Activated T-helper 2 cell treated with anti-CD3 and anti-CD28 coated beads, Interferon-gamma antibody, Interleukin-2, Interleukin-4, amounts not matched to agents 10 μg/mL and 5 μg/mL and 100 μg/mL, durations not matched to agents 14 hours and 24 hours and 36 hours (primary cell): Measurements from ENCODE around the gene RFX4. TPM values are rescaled to one million over a fixed set of nuclear protein-coding genes. Genes with fewer than 3 reads are reported as not detected.
"Not testable (repeated sequence)": the region's sequence is repeated elsewhere in the genome, so short reads cannot be mapped to it uniquely, and the experiment has no call there.

Source experiments
- DNase-seq: peaks from one replicate; pipeline ENCODE4 v3.0.0; 2021; ENCODE audit warnings: low spot score
- H3K27ac Mint-ChIP-seq: one replicate; pipeline ENCODE4 v1.8.0; 2021; ENCODE audit warnings: mixed read lengths
- H3K27me3 Mint-ChIP-seq: one replicate; pipeline ENCODE4 v1.8.0; 2021; ENCODE audit warnings: low read depth, mixed read lengths
- H3K36me3 Mint-ChIP-seq: one replicate; pipeline ENCODE4 v1.8.0; 2021; ENCODE audit warnings: low read depth, mixed read lengths
- H3K4me1 Mint-ChIP-seq: one replicate; pipeline ENCODE4 v1.8.0; 2021; ENCODE audit warnings: low read depth, mixed read lengths
- H3K4me3 Mint-ChIP-seq: one replicate; pipeline ENCODE4 v1.8.0; 2021; ENCODE audit warnings: low read depth, mild to moderate bottlenecking, moderate library complexity, mixed read lengths
- H3K9me3 Mint-ChIP-seq: one replicate; pipeline ENCODE4 v1.8.0; 2021; ENCODE audit warnings: mixed read lengths
- intact Hi-C: fragments of 100-400 bp; cut with micrococcal nuclease; formaldehyde crosslinking; loops from one replicate; pipeline ENCODE4 v1.15.1; 2023
- total RNA-seq: library from RNA; stranded (reverse); gene quantifications from 2 replicates; pipeline ENCODE4 v1.2.3, GENCODE V29; 2022

RFX4 gene
- total RNA-seq, 1 donor from 2014 or later: not detected

GRCh38 chr12:106715582-106715981, 132.8 kb downstream of the RFX4 start:
- no peak overlapping the region for H3K27ac Mint-ChIP-seq
- intact Hi-C loops: no loop called here
- no peak for DNase-seq
- no peaks in the 10 kb centered on the region for H3K9me3 Mint-ChIP-seq
- H3K4me3 Mint-ChIP-seq: no peak overlapping the region
- no peaks in the 10 kb centered on the region for H3K36me3 Mint-ChIP-seq
- no peaks in the 10 kb centered on the region for H3K4me1 Mint-ChIP-seq
- H3K27me3 Mint-ChIP-seq: peaks cover 14% of the 10 kb centered on the region

DNA sequence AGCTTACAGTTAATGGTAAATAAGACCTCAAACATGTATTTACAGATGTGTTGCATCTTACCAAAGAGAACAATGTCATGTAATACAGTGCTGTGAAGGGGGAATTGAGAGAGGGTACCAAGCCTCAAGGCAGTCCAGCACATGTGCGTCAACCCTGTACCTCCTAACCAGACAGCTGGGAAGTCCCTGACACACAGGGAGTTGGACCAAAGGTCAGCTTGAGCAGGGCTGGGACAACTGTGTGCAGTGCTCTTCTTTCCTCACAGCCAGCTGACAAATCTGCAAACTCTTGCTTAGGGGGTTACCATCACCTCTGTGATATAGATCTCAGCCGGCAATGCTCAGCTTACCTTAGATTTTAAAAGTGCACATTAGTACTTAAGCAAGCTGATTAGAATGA, 134.9 kb downstream of the RFX4 start:
- Mint-ChIP-seq H3K27me3 (peaks cover 9% of the 10 kb centered on the region), H3K4me3 (no peak overlapping the region), H3K4me1 (no peaks in the 10 kb centered on the region), H3K36me3 (no peaks in the 10 kb centered on the region), H3K9me3 (no peaks in the 10 kb centered on the region), H3K27ac (no peak overlapping the region)
- intact Hi-C loops: no loop called here
- DNase-seq: no peak

DNA sequence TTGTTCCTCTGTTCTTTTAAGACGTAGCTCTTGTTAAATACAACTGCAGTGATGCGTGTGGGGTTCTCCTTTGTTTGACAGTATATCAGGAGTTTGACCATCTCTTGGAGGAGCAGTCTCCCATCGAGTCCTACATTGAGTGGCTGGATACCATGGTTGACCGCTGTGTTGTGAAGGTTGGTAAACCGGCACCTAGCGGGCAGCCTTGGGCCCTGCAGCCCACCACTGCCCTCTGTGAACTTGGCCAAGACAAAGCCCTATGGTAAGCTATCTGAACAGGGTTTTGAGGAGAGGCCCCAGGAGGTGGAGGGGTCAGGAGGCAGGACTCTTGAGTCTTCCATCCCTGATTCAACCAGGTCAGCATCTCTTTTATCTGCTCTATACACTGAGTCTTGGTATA, 137.1 kb downstream of the RFX4 start:
- Mint-ChIP-seq H3K27me3 (peaks cover 9% of the 10 kb centered on the region), H3K4me1 (no peaks in the 10 kb centered on the region), H3K4me3 (no peak overlapping the region), H3K27ac (no peak overlapping the region), H3K9me3 (no peaks in the 10 kb centered on the region), H3K36me3 (no peaks in the 10 kb centered on the region)
- intact Hi-C loops: no loop called here
- DNase-seq: no peak

GRCh38 chr12:106720696-106721095, 137.9 kb downstream of the RFX4 start:
- no peaks in the 10 kb centered on the region for H3K9me3 Mint-ChIP-seq
- intact Hi-C loops: no loop called here
- H3K4me1 Mint-ChIP-seq: no peaks in the 10 kb centered on the region
- no peak for DNase-seq
- no peaks in the 10 kb centered on the region for H3K36me3 Mint-ChIP-seq
- H3K27ac Mint-ChIP-seq: no peak overlapping the region
- H3K27me3 Mint-ChIP-seq: peaks cover 9% of the 10 kb centered on the region
- no peak overlapping the region for H3K4me3 Mint-ChIP-seq

DNA sequence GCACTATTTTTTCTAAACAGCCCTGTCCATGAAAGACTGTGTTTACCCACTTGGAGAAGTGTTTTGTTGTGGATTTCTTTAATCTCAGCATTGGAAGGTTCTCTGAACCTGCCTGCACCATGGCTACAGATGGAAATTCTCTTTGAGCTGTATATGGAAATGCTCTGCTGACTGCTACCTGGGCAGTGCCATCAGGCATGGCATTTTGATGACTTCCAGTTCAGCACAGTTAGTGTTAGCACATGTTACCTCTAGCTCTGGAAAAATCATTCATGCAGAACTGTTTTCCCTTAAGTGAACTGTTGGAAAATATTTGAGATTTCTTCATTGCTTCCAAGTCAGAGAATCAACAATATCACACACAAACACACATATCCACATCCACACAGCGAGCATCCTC, 139.1 kb downstream of the RFX4 start:
- H3K27me3 Mint-ChIP-seq: peaks cover 9% of the 10 kb centered on the region
- H3K4me3 Mint-ChIP-seq: no peak overlapping the region
- peaks cover 3% of the 10 kb centered on the region for H3K4me1 Mint-ChIP-seq
- intact Hi-C loops: no loop called here
- H3K36me3 Mint-ChIP-seq: no peaks in the 10 kb centered on the region
- no peaks in the 10 kb centered on the region for H3K9me3 Mint-ChIP-seq
- H3K27ac Mint-ChIP-seq: no peak overlapping the region
- DNase-seq: no peak

GRCh38 chr12:106722837-106723236, 140.0 kb downstream of the RFX4 start:
- Mint-ChIP-seq H3K36me3 (no peaks in the 10 kb centered on the region), H3K4me1 (peaks cover 4% of the 10 kb centered on the region), H3K27me3 (peaks cover 9% of the 10 kb centered on the region), H3K4me3 (no peak overlapping the region), H3K9me3 (no peaks in the 10 kb centered on the region), H3K27ac (no peak overlapping the region)
- intact Hi-C loops: no loop called here
- DNase-seq: no peak

DNA sequence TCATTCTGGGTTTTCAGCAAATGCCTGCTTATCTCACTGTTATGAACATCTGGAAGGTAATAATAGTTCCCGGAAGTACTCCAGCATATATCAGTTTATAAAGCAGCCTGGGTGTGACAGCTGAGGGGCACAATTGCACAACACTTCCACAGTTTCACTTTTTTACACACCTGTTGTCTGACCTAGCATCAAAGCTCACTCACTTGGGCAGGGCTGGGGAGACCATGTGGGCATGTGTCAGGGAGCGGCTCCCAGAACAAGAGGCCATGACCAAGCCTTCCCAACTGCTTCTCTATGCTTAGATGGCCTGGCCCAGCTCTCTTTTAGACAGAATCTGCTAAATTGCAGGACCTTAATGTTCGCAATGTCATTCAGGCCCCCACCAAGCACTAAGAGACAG, 140.6 kb downstream of the RFX4 start:
- Mint-ChIP-seq H3K9me3 (no peaks in the 10 kb centered on the region), H3K27me3 (peaks cover 7% of the 10 kb centered on the region), H3K27ac (no peak overlapping the region), H3K4me3 (no peak overlapping the region), H3K36me3 (no peaks in the 10 kb centered on the region), H3K4me1 (peaks cover 4% of the 10 kb centered on the region)
- intact Hi-C loops: no loop called here
- no peak for DNase-seq

DNA sequence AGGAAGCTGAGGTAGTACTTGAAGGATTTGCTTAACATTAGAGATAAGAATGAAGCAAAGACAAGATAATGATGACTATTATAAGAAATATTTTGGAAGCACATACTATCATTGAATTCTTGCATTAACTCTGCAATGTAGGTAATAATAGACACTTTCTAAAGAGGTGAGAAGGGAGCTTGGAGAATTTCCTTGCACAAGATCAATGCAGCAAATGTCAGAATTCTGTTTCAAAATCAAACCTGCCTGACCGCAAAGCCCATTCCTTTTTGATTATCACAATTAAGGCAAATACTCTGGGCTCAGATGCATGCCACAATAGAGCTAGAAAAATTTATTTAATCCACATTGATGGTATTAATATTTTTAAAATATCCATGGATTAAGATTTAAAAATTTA, 141.3 kb downstream of the RFX4 start:
- no peak overlapping the region for H3K27ac Mint-ChIP-seq
- intact Hi-C loops: no loop called here
- no peak overlapping the region for H3K4me3 Mint-ChIP-seq
- no peaks in the 10 kb centered on the region for H3K36me3 Mint-ChIP-seq
- DNase-seq: no peak
- H3K4me1 Mint-ChIP-seq: peaks cover 4% of the 10 kb centered on the region
- H3K27me3 Mint-ChIP-seq: peaks cover 6% of the 10 kb centered on the region
- no peaks in the 10 kb centered on the region for H3K9me3 Mint-ChIP-seq

DNA sequence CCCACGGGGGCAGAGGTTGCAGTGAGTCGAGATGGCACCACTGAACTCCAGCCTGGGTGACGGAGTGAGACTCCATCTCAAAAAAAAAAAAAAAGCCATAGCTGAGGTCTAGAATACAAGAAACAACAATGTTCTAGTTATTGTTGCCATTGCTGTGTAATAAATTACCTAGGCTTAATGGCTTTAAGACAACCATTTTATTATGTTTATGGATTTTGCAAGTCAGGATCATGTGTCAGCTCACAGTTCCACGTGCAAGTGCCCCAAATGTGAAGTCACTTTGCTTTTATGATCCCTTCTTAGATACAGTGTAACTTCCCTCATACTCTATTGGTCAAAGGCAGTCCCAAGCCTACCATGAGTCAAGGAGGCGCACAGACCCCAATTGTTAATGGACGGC, 142.1 kb downstream of the RFX4 start:
- no peak overlapping the region for H3K27ac Mint-ChIP-seq
- no peaks in the 10 kb centered on the region for H3K9me3 Mint-ChIP-seq
- peaks cover 4% of the 10 kb centered on the region for H3K4me1 Mint-ChIP-seq
- H3K4me3 Mint-ChIP-seq: no peak overlapping the region
- intact Hi-C loops: no loop called here
- no peak for DNase-seq
- no peaks in the 10 kb centered on the region for H3K36me3 Mint-ChIP-seq
- peaks cover 3% of the 10 kb centered on the region for H3K27me3 Mint-ChIP-seq

- H3K4me1 Mint-ChIP-seq, H3K27ac Mint-ChIP-seq, H3K27me3 Mint-ChIP-seq, H3K4me3 Mint-ChIP-seq, intact Hi-C loops, H3K9me3 Mint-ChIP-seq, DNase-seq, H3K36me3 Mint-ChIP-seq: not testable (repeated sequence)
Observed at GRCh38 chr12:106726603-106727202, 143.9 kb downstream of the RFX4 start.

DNA sequence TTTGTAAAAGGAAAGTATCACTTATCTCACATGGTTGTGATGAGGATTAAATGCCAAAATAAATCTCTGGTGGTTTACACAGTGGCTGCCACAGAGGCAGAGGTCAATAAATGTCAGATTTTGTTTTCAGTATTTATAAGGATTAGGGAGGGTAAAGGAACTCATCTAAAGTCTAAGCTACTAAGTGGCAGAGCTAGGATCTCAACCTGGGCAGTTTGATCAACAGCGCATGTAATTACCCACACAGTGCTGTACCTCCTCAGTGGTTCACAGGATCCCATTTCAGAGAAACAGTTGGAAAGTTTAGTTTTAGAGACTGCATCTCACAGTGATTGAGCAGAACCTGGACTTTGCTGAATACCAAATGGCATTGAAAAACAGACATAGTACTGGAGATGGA, 146.8 kb downstream of the RFX4 start:
- H3K9me3 Mint-ChIP-seq: no peaks in the 10 kb centered on the region
- H3K4me1 Mint-ChIP-seq: peaks cover 4% of the 10 kb centered on the region
- intact Hi-C loops: no loop called here
- no peaks in the 10 kb centered on the region for H3K36me3 Mint-ChIP-seq
- DNase-seq: no peak
- peaks cover 5% of the 10 kb centered on the region for H3K27me3 Mint-ChIP-seq
- no peak overlapping the region for H3K4me3 Mint-ChIP-seq
- no peak overlapping the region for H3K27ac Mint-ChIP-seq

DNA sequence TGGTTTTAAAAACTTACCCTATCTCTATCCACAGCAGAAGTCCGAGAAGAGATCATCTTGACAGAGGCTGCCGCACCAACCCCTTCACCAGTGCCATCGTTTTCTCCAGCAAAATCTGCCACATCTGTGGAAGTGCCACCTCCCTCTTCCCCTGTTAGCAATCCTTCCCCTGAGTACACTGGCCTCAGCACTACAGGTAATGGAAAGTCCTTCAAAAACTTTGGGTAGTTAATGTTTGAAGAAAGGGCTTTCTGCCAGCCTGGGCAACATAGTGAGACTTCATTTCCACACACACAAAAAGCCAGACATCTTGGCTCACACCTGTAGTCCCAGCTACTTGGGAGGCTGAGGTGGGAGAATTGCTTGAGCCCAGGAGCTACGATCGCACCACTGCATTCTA, 150.1 kb downstream of the RFX4 start:
- H3K36me3 Mint-ChIP-seq: no peaks in the 10 kb centered on the region

GRCh38 chr12:106733660-106734059, 150.9 kb downstream of the RFX4 start:
- intact Hi-C loops: no loop called here
- DNase-seq: no peak
- no peak overlapping the region for H3K4me3 Mint-ChIP-seq
- H3K4me1 Mint-ChIP-seq: no peaks in the 10 kb centered on the region
- H3K27ac Mint-ChIP-seq: no peak overlapping the region
- H3K36me3 Mint-ChIP-seq: no peaks in the 10 kb centered on the region
- no peaks in the 10 kb centered on the region for H3K9me3 Mint-ChIP-seq
- peaks cover 15% of the 10 kb centered on the region for H3K27me3 Mint-ChIP-seq

More for the DNA sequence above, 150.1 kb downstream of the RFX4 start:
- no peaks in the 10 kb centered on the region for H3K4me1 Mint-ChIP-seq
- intact Hi-C loops: no loop called here
- no peak overlapping the region for H3K27ac Mint-ChIP-seq
- H3K27me3 Mint-ChIP-seq: peaks cover 11% of the 10 kb centered on the region
- no peaks in the 10 kb centered on the region for H3K9me3 Mint-ChIP-seq
- no peak overlapping the region for H3K4me3 Mint-ChIP-seq
- DNase-seq: no peak
